IMR-90 (cell line): ENCODE data around the gene MAP3K19. TPM values are rescaled to one million over a fixed set of nuclear protein-coding genes. Genes with fewer than 3 reads are reported as not detected.

Experiments
- ATAC-seq: fragments of 200-7000 bp; cut with Tn5 transposase; 2 replicates; pipeline ENCODE4 v1.9.1; 2020; ENCODE audit warnings: low read depth, mild to moderate bottlenecking, moderate library complexity
- BruUV-seq: library from RNA; stranded (reverse); fragments of 400-500 nt; replicated peaks from 2 replicates; lab custom pipeline; 2021; lab: Mats Ljungman, UMichigan
- CTCF ChIA-PET: fragments of 300-600 bp; formaldehyde crosslinking; extraction: SDS; loops from one replicate; lab custom pipeline; 2021; ENCODE audit warnings: antibody characterized with exemption; lab: Yijun Ruan, JAX
- POLR2A ChIA-PET: fragments of 300-600 bp; sonication (Branson Sonifier 250); formaldehyde crosslinking; loops from one replicate; lab custom pipeline; 2022; ENCODE audit warnings: antibody characterized with exemption; ENCODE audit not compliant: unreplicated experiment; lab: Charles Lee
- DNase-seq: peaks from one replicate; pipeline ENCODE4 v3.0.0; 2013
- H2AFZ ChIP-seq: replicated peaks from 2 replicates; pipeline ENCODE3; 2013; ENCODE audit warnings: low read length, mild to moderate bottlenecking; ENCODE audit not compliant: poor library complexity
- H2AK5ac ChIP-seq: 2 replicates; pipeline ENCODE4 v1.6.1; 2013; ENCODE audit warnings: low read depth, low read length, inconsistent platforms
- H2AK9ac ChIP-seq: replicated peaks from 2 replicates; pipeline ENCODE3; 2013; ENCODE audit warnings: mild to moderate bottlenecking, low read depth, low read length, moderate library complexity; ENCODE audit not compliant: poor library complexity
- H2BK120ac ChIP-seq: 2 replicates; pipeline ENCODE4 v1.6.1; 2013; ENCODE audit warnings: low read depth, low read length, inconsistent platforms
- H2BK15ac ChIP-seq: 3 replicates; pipeline ENCODE4 v1.6.1; 2013; ENCODE audit warnings: low read depth, low read length, inconsistent platforms
- H2BK20ac ChIP-seq: 2 replicates; pipeline ENCODE4 v1.6.1; 2013; ENCODE audit warnings: low read depth, mild to moderate bottlenecking, inconsistent platforms, low read length, moderate library complexity
- H2BK5ac ChIP-seq: 2 replicates; pipeline ENCODE4 v1.6.1; 2013; ENCODE audit warnings: mild to moderate bottlenecking, low read depth, low read length, inconsistent platforms; ENCODE audit not compliant: poor library complexity, severe bottlenecking
- H3K14ac ChIP-seq: replicated peaks from 2 replicates; pipeline ENCODE4 v1.6.1; 2013; ENCODE audit warnings: low read depth, low read length, inconsistent platforms
- H3K18ac ChIP-seq: 2 replicates; pipeline ENCODE4 v1.6.1; 2013; ENCODE audit warnings: low read depth, low read length, control low read depth
- H3K23ac ChIP-seq: 2 replicates; pipeline ENCODE4 v1.6.1; 2013; ENCODE audit warnings: low read depth, low read length, inconsistent platforms
- H3K27ac ChIP-seq: 2 replicates; pipeline ENCODE4 v1.5.1; 2013; ENCODE audit warnings: mild to moderate bottlenecking, control low read depth, low read length; ENCODE audit not compliant: insufficient read depth
- H3K27me3 ChIP-seq: 2 replicates; pipeline ENCODE4 v1.6.1; 2013; ENCODE audit warnings: low read length; ENCODE audit not compliant: control insufficient read depth, insufficient read depth
- H3K36me3 ChIP-seq: 2 replicates; pipeline ENCODE4 v1.6.1; 2013; ENCODE audit warnings: low read length, mixed read lengths; ENCODE audit not compliant: control insufficient read depth, insufficient read depth
- H3K4ac ChIP-seq: 2 replicates; pipeline ENCODE4 v1.6.1; 2013; ENCODE audit warnings: low read depth, low read length, inconsistent platforms
- H3K4me1 ChIP-seq: 2 replicates; pipeline ENCODE4 v1.6.1; 2013; ENCODE audit warnings: low read length, mixed read lengths; ENCODE audit not compliant: control insufficient read depth, insufficient read depth
- H3K4me2 ChIP-seq: 2 replicates; pipeline ENCODE4 v1.6.1; 2013; ENCODE audit warnings: low read depth, mild to moderate bottlenecking, control low read depth, low read length, moderate library complexity
- H3K4me3 ChIP-seq: 2 replicates; pipeline ENCODE4 v1.5.1; 2013; ENCODE audit warnings: low read depth, mild to moderate bottlenecking, control low read depth, low read length, moderate library complexity; ENCODE audit not compliant: insufficient read depth
- H3K56ac ChIP-seq: 2 replicates; pipeline ENCODE4 v1.6.1; 2013; ENCODE audit warnings: low read length, inconsistent platforms; ENCODE audit not compliant: insufficient read depth; ENCODE audit errors: extremely low read depth
- H3K79me1 ChIP-seq, 2 experiments: 2 replicates each; pipeline ENCODE4 v1.6.1; 2013; ENCODE audit warnings: low read length in 2 of 2, inconsistent platforms in 1 of 2, low read depth in 1 of 2
- H3K9ac ChIP-seq: 2 replicates; pipeline ENCODE4 v1.6.1; 2013; ENCODE audit warnings: low read depth, low read length, control low read depth
- H3K9me1 ChIP-seq: 2 replicates; pipeline ENCODE4 v1.6.1; 2013; ENCODE audit warnings: low read length, inconsistent platforms; ENCODE audit not compliant: insufficient read depth
- H3K9me3 ChIP-seq: 2 replicates; pipeline ENCODE4 v1.6.1; 2013; ENCODE audit warnings: low read length; ENCODE audit not compliant: control insufficient read depth, insufficient read depth
- H4K20me1 ChIP-seq: 2 replicates; pipeline ENCODE4 v1.6.1; 2013; ENCODE audit warnings: low read length, inconsistent platforms; ENCODE audit not compliant: insufficient read depth
- H4K5ac ChIP-seq: 2 replicates; pipeline ENCODE4 v1.6.1; 2013; ENCODE audit warnings: mild to moderate bottlenecking, low read depth, low read length, control low read depth
- H4K8ac ChIP-seq, 2 experiments: 2 replicates each; pipeline ENCODE4 v1.6.1; 2013; ENCODE audit warnings: low read depth in 2 of 2, low read length in 2 of 2, control low read depth in 1 of 2, inconsistent platforms in 1 of 2
- H4K91ac ChIP-seq: 2 replicates; pipeline ENCODE4 v1.6.1; 2013; ENCODE audit warnings: low read depth, low read length, inconsistent platforms; ENCODE audit not compliant: insufficient read depth
- BHLHE40 ChIP-seq: fragments of 150-350 bp; IDR thresholded peaks from 2 replicates; pipeline ENCODE4 v1.6.1; 2016; ENCODE audit warnings: mild to moderate bottlenecking, low read depth, low read length
- CEBPB ChIP-seq: IDR thresholded peaks from 2 replicates; pipeline ENCODE4 v1.6.1; 2012; ENCODE audit warnings: low read depth, low read length, improper control_type of control experiment
- FOS ChIP-seq: fragments of 150-350 bp; IDR thresholded peaks from 2 replicates; pipeline ENCODE4 v1.6.1; 2016; ENCODE audit warnings: low read depth, low read length
- MAFK ChIP-seq: IDR thresholded peaks from 2 replicates; pipeline ENCODE4 v1.6.1; 2012; ENCODE audit warnings: low read depth, low read length, improper control_type of control experiment
- MXI1 ChIP-seq: IDR thresholded peaks from 2 replicates; pipeline ENCODE4 v1.6.1; 2012; ENCODE audit warnings: low read depth, mild to moderate bottlenecking, low read length, moderate library complexity, borderline replicate concordance
- NFE2L2 ChIP-seq: fragments of 150-350 bp; IDR thresholded peaks from 2 replicates; pipeline ENCODE4 v1.6.1; 2016; ENCODE audit warnings: low read depth, mild to moderate bottlenecking, low read length
- POLR2A ChIP-seq: IDR thresholded peaks from 2 replicates; pipeline ENCODE4 v1.6.1; 2012; ENCODE audit warnings: mild to moderate bottlenecking, low read depth, low read length
- RAD21 ChIP-seq: IDR thresholded peaks from 2 replicates; pipeline ENCODE4 v1.6.1; 2012; ENCODE audit warnings: low read length, improper control_type of control experiment
- RFX5 ChIP-seq: IDR thresholded peaks from 2 replicates; pipeline ENCODE4 v1.8.0; 2012; ENCODE audit warnings: low read depth, mild to moderate bottlenecking, low read length, moderate library complexity
- SMC3 ChIP-seq: fragments of 150-350 bp; IDR thresholded peaks from 2 replicates; pipeline ENCODE4 v1.6.1; 2016; ENCODE audit warnings: low read depth, mild to moderate bottlenecking, antibody characterized with exemption, low read length, moderate library complexity
- WGBS, 2 experiments: methylation state at CpG; one replicate each; pipeline versions ENCODE4 v1.1.5 to v1.1.7; 2013; ENCODE audit warnings: missing lambda C conversion rate in 2 of 2; ENCODE audit not compliant: insufficient read length in 1 of 2; ENCODE audit errors: extremely low coverage in 2 of 2; 5-methylcytosine and 5-hydroxymethylcytosine counted together
- dilution Hi-C: fragments of 300-500 bp; cut with HindIII; formaldehyde crosslinking; loops from one replicate; pipeline ENCODE4 v1.14.3; 2018; ENCODE audit warnings: low sequenced_read_pairs; ENCODE audit not compliant: unreplicated experiment
- in situ Hi-C: fragments of 300-500 bp; cut with MboI; formaldehyde crosslinking; loops from 3 replicates; pipeline ENCODE4 v1.14.3; 2019; ENCODE audit warnings: low sequenced_read_pairs, inconsistent platforms, mixed read lengths
- intact Hi-C: fragments of 100-400 bp; cut with micrococcal nuclease; formaldehyde crosslinking; loops from 2 replicates; pipeline ENCODE4 v1.10.0; 2022
- polyA plus RNA-seq, 3 experiments: library from polyadenylated mRNA; depleted of rRNA; stranded (reverse); fragments of >200 nt; gene quantifications; 2 replicates each; pipeline ENCODE4 v1.2.3, GENCODE V29; 2012; ENCODE audit warnings: low replicate concordance in 1 of 3
- total RNA-seq: library from RNA; depleted of rRNA; stranded (reverse); fragments of >200 nt; gene quantifications from 2 replicates; pipeline ENCODE4 v1.2.3, GENCODE V29; 2012
- TF ChIP-seq, protein P1 (sequence below): fragments of 150-350 bp; IDR thresholded peaks from 2 replicates; pipeline ENCODE4 v1.6.1; 2017; ENCODE audit warnings: mild to moderate bottlenecking, antibody characterized with exemption, low read length, low read depth
- TF ChIP-seq, protein P2 (sequence below): fragments of 150-350 bp; IDR thresholded peaks from 2 replicates; pipeline ENCODE4 v1.6.1; 2016; ENCODE audit warnings: low read depth, mild to moderate bottlenecking, low read length, moderate library complexity, borderline replicate concordance
- TF ChIP-seq, protein P3 (sequence below): conservative IDR thresholded peaks from 2 replicates; pipeline ENCODE4 v1.5.1; 2012; ENCODE audit warnings: mild to moderate bottlenecking, low read depth, low read length, improper control_type of control experiment

MAP3K19 gene
- total and polyA plus RNA-seq, 2 of the 4 experiments (the other 2 are of a cell fraction), result not detected

DNA sequence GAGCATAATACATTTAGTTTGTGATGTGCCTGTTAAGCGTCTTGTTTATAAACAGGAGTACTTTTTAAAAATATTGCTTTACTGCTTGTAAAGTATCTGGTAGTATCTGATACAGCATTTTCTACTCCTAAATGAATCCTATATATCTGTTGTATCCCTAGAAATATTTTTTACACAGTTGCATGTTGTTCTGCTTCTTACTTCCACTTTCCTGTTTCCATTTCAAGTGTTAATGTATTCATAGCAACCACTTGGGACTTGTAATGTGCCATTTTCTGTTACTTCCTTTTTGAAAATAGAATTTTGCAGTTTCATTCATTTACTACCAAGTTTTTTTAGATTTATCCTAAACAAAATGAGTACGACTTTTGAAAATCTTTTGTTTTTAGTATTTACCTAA lies 103.7 kb downstream of the MAP3K19 start:
- POLR2A ChIA-PET, result no interaction called here
- H3K9ac ChIP-seq, result no peak overlapping the region
- intact Hi-C loops, result no loop called here
- no peak overlapping the region for H3K23ac ChIP-seq
- no peak overlapping the region for H2AK5ac ChIP-seq
- H4K91ac ChIP-seq, result no peak overlapping the region
- H4K5ac ChIP-seq, result no peak overlapping the region
- no peak overlapping the region for H4K8ac ChIP-seq
- BruUV-seq, result no TSS peak
- no peak overlapping the region for H2BK20ac ChIP-seq
- no peak overlapping the region for H2AK9ac ChIP-seq
- dilution Hi-C loops, result no loop called here
- peaks cover 30% of the 10 kb centered on the region for H3K36me3 ChIP-seq
- H3K9me3 ChIP-seq, result no peaks in the 10 kb centered on the region
- no peak overlapping the region for H3K14ac ChIP-seq
- H3K4me1 ChIP-seq, result no peaks in the 10 kb centered on the region
- no peaks in the 10 kb centered on the region for H3K9me1 ChIP-seq
- H3K18ac ChIP-seq, result no peak overlapping the region
- no peak overlapping the region for H3K4me2 ChIP-seq
- no CpG with 5 or more reads among the region's 2 CpGs for WGBS, 2 experiments
- TF ChIP-seq SMC3, result no peak
- TF ChIP-seq, protein P1, sequence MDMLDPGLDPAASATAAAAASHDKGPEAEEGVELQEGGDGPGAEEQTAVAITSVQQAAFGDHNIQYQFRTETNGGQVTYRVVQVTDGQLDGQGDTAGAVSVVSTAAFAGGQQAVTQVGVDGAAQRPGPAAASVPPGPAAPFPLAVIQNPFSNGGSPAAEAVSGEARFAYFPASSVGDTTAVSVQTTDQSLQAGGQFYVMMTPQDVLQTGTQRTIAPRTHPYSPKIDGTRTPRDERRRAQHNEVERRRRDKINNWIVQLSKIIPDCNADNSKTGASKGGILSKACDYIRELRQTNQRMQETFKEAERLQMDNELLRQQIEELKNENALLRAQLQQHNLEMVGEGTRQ, result no peak
- no peak for TF ChIP-seq RFX5
- TF ChIP-seq CEBPB, result no peak
- TF ChIP-seq, protein P2, sequence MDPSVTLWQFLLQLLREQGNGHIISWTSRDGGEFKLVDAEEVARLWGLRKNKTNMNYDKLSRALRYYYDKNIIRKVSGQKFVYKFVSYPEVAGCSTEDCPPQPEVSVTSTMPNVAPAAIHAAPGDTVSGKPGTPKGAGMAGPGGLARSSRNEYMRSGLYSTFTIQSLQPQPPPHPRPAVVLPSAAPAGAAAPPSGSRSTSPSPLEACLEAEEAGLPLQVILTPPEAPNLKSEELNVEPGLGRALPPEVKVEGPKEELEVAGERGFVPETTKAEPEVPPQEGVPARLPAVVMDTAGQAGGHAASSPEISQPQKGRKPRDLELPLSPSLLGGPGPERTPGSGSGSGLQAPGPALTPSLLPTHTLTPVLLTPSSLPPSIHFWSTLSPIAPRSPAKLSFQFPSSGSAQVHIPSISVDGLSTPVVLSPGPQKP, result no peak
- TF ChIP-seq POLR2A, result no peak
- TF ChIP-seq FOS, result no peak
- no peak for TF ChIP-seq RAD21
- no peak for TF ChIP-seq MAFK
- TF ChIP-seq, protein P3, sequence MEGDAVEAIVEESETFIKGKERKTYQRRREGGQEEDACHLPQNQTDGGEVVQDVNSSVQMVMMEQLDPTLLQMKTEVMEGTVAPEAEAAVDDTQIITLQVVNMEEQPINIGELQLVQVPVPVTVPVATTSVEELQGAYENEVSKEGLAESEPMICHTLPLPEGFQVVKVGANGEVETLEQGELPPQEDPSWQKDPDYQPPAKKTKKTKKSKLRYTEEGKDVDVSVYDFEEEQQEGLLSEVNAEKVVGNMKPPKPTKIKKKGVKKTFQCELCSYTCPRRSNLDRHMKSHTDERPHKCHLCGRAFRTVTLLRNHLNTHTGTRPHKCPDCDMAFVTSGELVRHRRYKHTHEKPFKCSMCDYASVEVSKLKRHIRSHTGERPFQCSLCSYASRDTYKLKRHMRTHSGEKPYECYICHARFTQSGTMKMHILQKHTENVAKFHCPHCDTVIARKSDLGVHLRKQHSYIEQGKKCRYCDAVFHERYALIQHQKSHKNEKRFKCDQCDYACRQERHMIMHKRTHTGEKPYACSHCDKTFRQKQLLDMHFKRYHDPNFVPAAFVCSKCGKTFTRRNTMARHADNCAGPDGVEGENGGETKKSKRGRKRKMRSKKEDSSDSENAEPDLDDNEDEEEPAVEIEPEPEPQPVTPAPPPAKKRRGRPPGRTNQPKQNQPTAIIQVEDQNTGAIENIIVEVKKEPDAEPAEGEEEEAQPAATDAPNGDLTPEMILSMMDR, result no peak
- no peak for TF ChIP-seq NFE2L2
- TF ChIP-seq MXI1, result no peak
- no peak for TF ChIP-seq BHLHE40
- DNase-seq (no peak), ATAC-seq (no peak)
- no peak overlapping the region for H2BK5ac ChIP-seq
- H2AFZ ChIP-seq, result no peak overlapping the region
- no peak overlapping the region for H3K56ac ChIP-seq
- in situ Hi-C loops, result no loop called here
- CTCF ChIA-PET, result interaction anchor here (1.3 kb wide), 1 partner anchor 12 kb away, joined by 3 read pairs; no protein-coding TSS in a partner anchor
- H2BK15ac ChIP-seq, result no peak overlapping the region
- H4K20me1 ChIP-seq, result peaks cover 10% of the 10 kb centered on the region; the same call in 1 of the 2 replicates
- H3K27me3 ChIP-seq, result no peaks in the 10 kb centered on the region
- no peak overlapping the region for H3K4me3 ChIP-seq
- H3K27ac ChIP-seq, result no peak overlapping the region
- H2BK120ac ChIP-seq, result no peak overlapping the region
- peaks cover 26 to 34% of the 10 kb centered on the region in 2 experiments for H3K79me1 ChIP-seq
- H3K4ac ChIP-seq, result no peak overlapping the region
